Large intestine (tissue), 3 donors: Measurements from ENCODE around the gene TRAPPC3L. TPM values are rescaled to one million over a fixed set of nuclear protein-coding genes. Genes with fewer than 3 reads are reported as not detected.

Experiments used
- DNase-seq, 2 donors: peaks; one replicate each; pipeline versions ENCODE4 v3.0.0 to v3.0.0-alpha.2; 2013
- H3K27ac ChIP-seq: one replicate; pipeline ENCODE4 v1.5.1; 2013; ENCODE audit warnings: low read length
- H3K27me3 ChIP-seq: 2 replicates; pipeline ENCODE4 v1.6.1; 2013; ENCODE audit warnings: low read length; ENCODE audit not compliant: control insufficient read depth, insufficient read depth
- H3K36me3 ChIP-seq: 2 replicates; pipeline ENCODE4 v1.6.1; 2013; ENCODE audit warnings: low read length; ENCODE audit not compliant: control insufficient read depth, insufficient read depth
- H3K4me1 ChIP-seq: one replicate; pipeline ENCODE4 v1.6.1; 2013; ENCODE audit warnings: low read length; ENCODE audit not compliant: control insufficient read depth, insufficient read depth
- H3K4me3 ChIP-seq: one replicate; pipeline ENCODE4 v1.5.1; 2013; ENCODE audit warnings: low read length
- H3K9me3 ChIP-seq: one replicate; pipeline ENCODE4 v1.6.1; 2013; ENCODE audit warnings: mild to moderate bottlenecking, low read depth, low read length, moderate library complexity; ENCODE audit not compliant: control insufficient read depth
- WGBS: methylation state at CpG from one replicate; pipeline ENCODE4 v1.1.5; 2013; ENCODE audit warnings: low lambda C conversion rate; ENCODE audit not compliant: insufficient coverage; 5-methylcytosine and 5-hydroxymethylcytosine counted together
- polyA plus RNA-seq: library from polyadenylated mRNA; unstranded; fragments of 120-200 nt; gene quantifications from one replicate; pipeline ENCODE4 v1.2.1, GENCODE V29; 2013

Gene TRAPPC3L
- polyA plus RNA-seq, 1 donor, result 0.18 TPM

- Histone ChIP-seq H3K27me3 (peaks cover 2% of the 10 kb centered on the region), H3K4me1 (no peaks in the 10 kb centered on the region), H3K36me3 (no peaks in the 10 kb centered on the region), H3K4me3 (no peak overlapping the region), H3K9me3 (no peaks in the 10 kb centered on the region), H3K27ac (no peak overlapping the region)
- DNase-seq, result no peak
- WGBS, result 100% methylated on average over 1 of the region's 9 CpGs
These were observed 12.1 kb downstream of the TRAPPC3L start for GRCh38 chr6:116533233-116533957.

- Histone ChIP-seq H3K9me3 (no peaks in the 10 kb centered on the region), H3K4me1 (no peaks in the 10 kb centered on the region), H3K27ac (no peak overlapping the region), H3K4me3 (no peak overlapping the region), H3K27me3 (peaks cover 2% of the 10 kb centered on the region), H3K36me3 (no peaks in the 10 kb centered on the region)
- DNase-seq, result peak; percentile 19 to 27
- WGBS, result 90% methylated on average over 4 of the region's 12 CpGs
These were observed 13.6 kb downstream of the TRAPPC3L start for GRCh38 chr6:116531675-116532570.

GRCh38 chr6:116530436-116530835 lies 15.0 kb downstream of the TRAPPC3L start:
- DNase-seq, result no peak
- WGBS, result no CpG with 5 or more reads among the region's 2 CpGs
- no peaks in the 10 kb centered on the region for H3K36me3 ChIP-seq

GRCh38 chr6:116529466-116530290 lies 15.8 kb downstream of the TRAPPC3L start:
- no CpG with 5 or more reads among the region's 3 CpGs for WGBS
- Histone ChIP-seq H3K9me3 (no peaks in the 10 kb centered on the region), H3K27me3 (peaks cover 2% of the 10 kb centered on the region), H3K4me3 (no peak overlapping the region), H3K27ac (no peak overlapping the region), H3K4me1 (no peaks in the 10 kb centered on the region), H3K36me3 (no peaks in the 10 kb centered on the region)
- DNase-seq, result no peak

More at GRCh38 chr6:116530436-116530835, 15.0 kb downstream of the TRAPPC3L start:
- Histone ChIP-seq H3K4me1 (no peaks in the 10 kb centered on the region), H3K27me3 (peaks cover 2% of the 10 kb centered on the region), H3K4me3 (no peak overlapping the region), H3K27ac (no peak overlapping the region), H3K9me3 (no peaks in the 10 kb centered on the region)

- 71% methylated on average over 1 of the region's 3 CpGs for WGBS
- Histone ChIP-seq H3K9me3 (no peaks in the 10 kb centered on the region), H3K36me3 (no peaks in the 10 kb centered on the region), H3K27me3 (peaks cover 2% of the 10 kb centered on the region), H3K4me3 (no peak overlapping the region), H3K4me1 (no peaks in the 10 kb centered on the region), H3K27ac (no peak overlapping the region)
- DNase-seq, result no peak
These were observed 16.7 kb downstream of the TRAPPC3L start for GRCh38 chr6:116528780-116529179.

GRCh38 chr6:116528133-116528532 lies 17.4 kb downstream of the TRAPPC3L start:
- H3K4me3 ChIP-seq, result no peak overlapping the region
- no peaks in the 10 kb centered on the region for H3K36me3 ChIP-seq
- no peak for DNase-seq
- no peaks in the 10 kb centered on the region for H3K4me1 ChIP-seq
- peaks cover 2% of the 10 kb centered on the region for H3K27me3 ChIP-seq
- 80% methylated on average over 1 of the region's 1 CpG for WGBS
- H3K9me3 ChIP-seq, result no peaks in the 10 kb centered on the region
- H3K27ac ChIP-seq, result no peak overlapping the region

GRCh38 chr6:116524236-116524635 lies 21.2 kb downstream of the TRAPPC3L start:
- Histone ChIP-seq H3K27me3 (no peaks in the 10 kb centered on the region), H3K36me3 (no peaks in the 10 kb centered on the region), H3K9me3 (peaks cover 2% of the 10 kb centered on the region), H3K4me1 (no peaks in the 10 kb centered on the region), H3K4me3 (no peak overlapping the region), H3K27ac (no peak overlapping the region)
- no CpG with 5 or more reads among the region's 2 CpGs for WGBS
- DNase-seq, result no peak

GRCh38 chr6:116522896-116523295 lies 22.6 kb downstream of the TRAPPC3L start:
- DNase-seq, result no peak
- no peaks in the 10 kb centered on the region for H3K36me3 ChIP-seq
- 59% methylated on average over 2 of the region's 2 CpGs for WGBS
- H3K4me3 ChIP-seq, result no peak overlapping the region
- H3K4me1 ChIP-seq, result no peaks in the 10 kb centered on the region
- no peaks in the 10 kb centered on the region for H3K27me3 ChIP-seq
- H3K9me3 ChIP-seq, result peaks cover 2% of the 10 kb centered on the region
- no peak overlapping the region for H3K27ac ChIP-seq

- 86% methylated on average over 1 of the region's 4 CpGs for WGBS
- DNase-seq, result no peak
- H3K27ac ChIP-seq, result no peak overlapping the region
- H3K4me1 ChIP-seq, result no peaks in the 10 kb centered on the region
- H3K9me3 ChIP-seq, result peaks cover 2% of the 10 kb centered on the region
- no peaks in the 10 kb centered on the region for H3K27me3 ChIP-seq
- H3K36me3 ChIP-seq, result no peaks in the 10 kb centered on the region
- no peak overlapping the region for H3K4me3 ChIP-seq
These were observed 26.7 kb downstream of the TRAPPC3L start for GRCh38 chr6:116518621-116519368.
